Measurements from ENCODE around the gene GTF2H4. TPM values are rescaled to one million over a fixed set of nuclear protein-coding genes. Genes with fewer than 3 reads are reported as not detected.
A peak's percentile ranks its signal among the peaks of the same experiment; 100 is the strongest.

Gene GTF2H4
- total RNA-seq, 2 donors from 2014 or later: 15.8 to 25.7 TPM

GRCh38 chr6:30945281-30945680 lies 37.3 kb downstream of the GTF2H4 start:
- DNase-seq: no peak
- Histone ChIP-seq H3K36me3 (no peaks in the 10 kb centered on the region), H3K9ac (ENCODE audit: low read depth in 2 of 2, low read length in 2 of 2) (no peak overlapping the region), H3K4me1 (no peaks in the 10 kb centered on the region), H3K4me3 (no peak overlapping the region), H3K27ac (no peak overlapping the region), H3K27me3 (no peaks in the 10 kb centered on the region), H3K9me3 (no peaks in the 10 kb centered on the region)
- intact Hi-C loops (cut with DNase I): no loop called here
- TF ChIP-seq CTCF (IDR thresholded peaks at IDR 0.05): no peak

- H3K36me3 ChIP-seq: no peaks in the 10 kb centered on the region
- no peak overlapping the region for H3K9ac ChIP-seq (ENCODE audit: low read depth in 2 of 2, low read length in 2 of 2)
- H3K4me3 ChIP-seq: no peak overlapping the region
- no peaks in the 10 kb centered on the region for H3K4me1 ChIP-seq
- intact Hi-C loops (cut with DNase I): no loop called here
- no peaks in the 10 kb centered on the region for H3K9me3 ChIP-seq
- no peaks in the 10 kb centered on the region for H3K27me3 ChIP-seq
- no peak for DNase-seq
- no peak overlapping the region for H3K27ac ChIP-seq
- TF ChIP-seq CTCF (IDR thresholded peaks at IDR 0.05): no peak
Measured at GRCh38 chr6:30947231-30947630, 39.2 kb downstream of the GTF2H4 start.

- Histone ChIP-seq H3K9ac (ENCODE audit: low read depth in 2 of 2, low read length in 2 of 2) (no peak overlapping the region), H3K9me3 (no peaks in the 10 kb centered on the region), H3K4me1 (no peaks in the 10 kb centered on the region), H3K27ac (no peak overlapping the region), H3K27me3 (no peaks in the 10 kb centered on the region), H3K36me3 (no peaks in the 10 kb centered on the region), H3K4me3 (no peak overlapping the region)
- TF ChIP-seq CTCF (IDR thresholded peaks at IDR 0.05): no peak
- intact Hi-C loops (cut with DNase I): no loop called here
- no peak for DNase-seq
Measured at GRCh38 chr6:30948811-30949210, 40.8 kb downstream of the GTF2H4 start.

GRCh38 chr6:30951907-30952469 lies 44.0 kb downstream of the GTF2H4 start:
- Histone ChIP-seq H3K4me3 (no peak overlapping the region), H3K9ac (ENCODE audit: low read depth in 2 of 2, low read length in 2 of 2) (no peak overlapping the region), H3K4me1 (peaks cover 4% of the 10 kb centered on the region), H3K27ac (no peak overlapping the region), H3K27me3 (peaks cover 21% of the 10 kb centered on the region), H3K36me3 (no peaks in the 10 kb centered on the region), H3K9me3 (no peaks in the 10 kb centered on the region)
- no peak for TF ChIP-seq CTCF (IDR thresholded peaks at IDR 0.05)
- no peak for DNase-seq
- intact Hi-C loops (cut with DNase I): no loop called here

GRCh38 chr6:30954631-30955366 lies 46.8 kb downstream of the GTF2H4 start:
- H3K27me3 ChIP-seq: peaks cover 21% of the 10 kb centered on the region
- no peaks in the 10 kb centered on the region for H3K9me3 ChIP-seq
- peaks cover 4% of the 10 kb centered on the region for H3K4me1 ChIP-seq
- no peak for TF ChIP-seq CTCF (IDR thresholded peaks at IDR 0.05)
- H3K9ac ChIP-seq (ENCODE audit: low read depth in 2 of 2, low read length in 2 of 2): peak overlapping the region; percentile 43 to 62
- no peak overlapping the region for H3K27ac ChIP-seq
- H3K36me3 ChIP-seq: no peaks in the 10 kb centered on the region
- no peak for DNase-seq
- intact Hi-C loops (cut with DNase I): no loop called here
- H3K4me3 ChIP-seq: peak overlapping the region; percentile 34

All from colonic mucosa (tissue), 4 donors.